ENCODE measurements around the gene PHLDA3.

- TF ChIP-seq CTCF (conservative IDR thresholded peaks at IDR 0.05; ENCODE audit: low read depth, low read length) (no peak), RAD21 (IDR thresholded peaks at IDR 0.05; ENCODE audit: low read length) (no peak), USF2 (IDR thresholded peaks at IDR 0.05; ENCODE audit: low read depth, low read length) (no peak), POLR2A (IDR thresholded peaks at IDR 0.05; ENCODE audit: low read depth, low read length) (no peak), RCOR1 (IDR thresholded peaks at IDR 0.05; ENCODE audit: insufficient replicate concordance, low read length) (no peak), SMC3 (IDR thresholded peaks at IDR 0.05; ENCODE audit: low read depth, low read length) (no peak), MXI1 (IDR thresholded peaks at IDR 0.05; ENCODE audit: borderline replicate concordance, low read depth, low read length) (no peak), FOS (IDR thresholded peaks at IDR 0.05; ENCODE audit: low read depth, low read length) (no peak)
These were observed 38.3 kb upstream of the PHLDA3 start for GRCh38 chr1:201507360-201507675.
